ENCODE data around the gene C2orf81.
"Not testable (repeated sequence)": the region's sequence is repeated elsewhere in the genome, so short reads cannot be mapped to it uniquely, and the experiment has no call there.

The C2orf81 gene

DNA sequence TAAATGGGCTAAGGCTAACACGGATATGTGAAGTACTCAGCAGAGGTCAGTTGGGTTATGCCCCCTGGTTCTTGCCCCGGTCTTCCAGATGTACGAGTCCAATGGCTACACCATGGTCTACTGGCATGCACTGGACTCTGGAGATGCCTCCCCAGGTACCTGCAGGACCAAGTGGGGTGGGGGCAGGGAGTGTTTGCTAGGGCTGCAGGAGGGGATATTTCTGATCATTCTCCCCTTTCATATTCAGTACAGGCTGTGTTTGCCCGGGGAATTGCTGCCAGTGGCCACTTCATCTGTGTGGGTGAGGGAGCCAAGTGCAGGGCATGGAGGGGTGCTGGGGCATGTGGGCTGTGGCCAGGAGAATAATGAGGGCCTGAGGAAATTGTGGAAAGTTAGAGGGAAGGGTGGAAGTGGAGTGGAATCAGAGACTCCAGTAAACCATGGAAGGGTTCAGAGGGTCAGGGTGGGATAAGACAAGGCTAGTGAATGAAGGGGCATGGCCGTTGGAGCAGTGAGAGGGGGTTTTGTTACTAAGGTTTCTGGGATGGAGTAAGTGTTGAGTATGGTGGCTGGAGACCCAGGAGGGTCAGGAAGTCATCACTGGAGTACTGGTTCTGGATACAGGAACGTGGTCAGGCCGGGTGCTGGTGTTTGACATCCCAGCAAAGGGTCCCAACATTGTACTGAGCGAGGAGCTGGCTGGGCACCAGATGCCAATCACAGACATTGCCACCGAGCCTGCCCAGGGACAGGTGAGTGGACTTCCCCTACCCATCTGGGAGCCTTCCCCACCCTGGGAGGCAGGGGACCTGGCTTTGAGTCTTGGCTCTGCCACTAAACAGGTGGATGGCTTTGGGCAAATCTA is 2.0 kb upstream of the C2orf81 start:
- no peak for DNase-seq

DNA sequence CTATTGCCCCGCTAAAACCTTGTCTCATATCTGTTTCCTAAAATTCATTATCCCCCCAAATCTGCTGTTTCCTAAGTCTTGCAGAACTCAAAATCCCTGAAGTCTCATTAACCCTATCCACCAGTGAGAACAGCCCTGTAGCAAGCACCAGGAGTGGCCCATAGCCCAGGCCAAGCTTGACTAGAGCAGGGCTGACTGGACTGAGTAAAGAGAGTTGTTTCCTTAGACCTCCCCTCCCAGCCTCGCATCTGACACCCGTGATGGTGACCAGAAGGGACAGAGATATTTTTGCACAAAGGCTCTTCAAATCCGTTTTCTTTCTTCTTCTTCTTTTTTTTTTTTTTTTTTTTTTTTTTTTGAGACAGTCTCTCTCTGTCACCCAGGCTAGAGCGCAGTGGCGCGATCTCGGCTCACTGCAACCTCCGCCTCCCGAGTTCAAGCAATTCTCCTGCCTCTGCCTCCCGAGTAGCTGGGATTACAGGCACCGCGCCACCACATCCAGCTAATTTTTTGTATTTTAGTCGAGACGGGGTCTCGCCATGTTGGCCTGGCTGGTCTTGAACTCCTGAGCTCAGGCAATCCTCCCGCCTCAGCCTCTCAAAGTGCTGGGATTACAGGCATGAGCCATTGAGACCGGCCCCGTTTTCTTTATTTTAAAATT is 846 bp downstream of the C2orf81 start:
- not testable (repeated sequence) for DNase-seq

DNA sequence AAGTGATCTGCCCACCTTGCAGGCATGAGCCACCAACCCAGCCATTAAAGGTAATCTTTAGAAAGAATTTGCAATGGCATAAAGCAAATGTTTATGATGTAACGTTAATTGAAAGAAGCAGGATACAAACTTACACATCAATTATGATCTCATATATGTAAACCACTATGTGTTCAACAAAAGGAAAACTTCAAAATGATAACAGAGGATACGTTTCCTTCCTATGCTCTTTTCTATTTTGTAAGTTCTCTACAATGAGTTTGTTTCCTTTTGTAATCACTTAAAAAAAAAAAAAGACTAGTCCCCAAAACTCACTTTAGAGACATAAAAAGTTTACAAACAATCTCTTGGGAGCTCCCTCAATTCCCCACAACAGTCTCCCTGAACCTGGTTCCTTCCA is 1.4 kb downstream of the C2orf81 start:
- DNase-seq, result no peak

DNA sequence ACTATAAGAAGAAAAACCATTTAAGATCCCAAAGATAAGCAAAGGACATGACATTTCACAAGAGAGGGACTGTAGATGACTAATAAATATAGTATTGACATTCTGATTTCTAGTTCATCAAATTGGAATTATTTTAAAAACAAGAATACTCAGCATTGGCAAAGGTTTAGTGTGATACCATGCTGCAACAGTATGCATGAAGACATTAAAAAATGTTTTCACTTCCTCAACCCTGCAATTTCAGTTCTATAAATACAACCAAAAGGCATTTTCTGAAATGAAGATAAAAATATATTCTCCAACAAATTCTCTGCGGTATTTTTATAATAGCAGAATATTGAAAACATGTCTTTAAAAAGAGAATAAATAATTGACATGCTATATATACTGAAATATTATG is 2.1 kb downstream of the C2orf81 start:
- DNase-seq, result no peak

DNA sequence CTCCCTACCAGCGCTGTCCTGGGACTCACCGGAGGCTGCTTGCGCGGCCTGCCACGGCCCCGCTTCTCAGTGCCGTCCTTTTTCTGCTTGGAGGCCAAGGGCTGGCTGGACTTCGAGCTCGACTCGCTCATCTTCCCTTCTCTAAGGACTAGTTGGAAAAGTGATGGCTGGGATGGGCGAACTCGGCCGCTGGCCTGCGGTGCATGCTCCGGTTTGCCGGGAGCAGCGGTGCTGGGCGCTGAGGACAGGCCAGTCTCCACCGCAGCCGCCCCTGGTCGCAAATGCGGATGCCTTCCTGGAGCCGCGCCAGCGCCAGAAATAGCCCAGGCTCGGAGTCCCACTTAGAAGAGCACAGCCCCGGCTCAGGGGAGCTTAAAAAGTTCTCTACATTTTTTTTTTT is 3.1 kb downstream of the C2orf81 start:
- DNase-seq, result no peak

DNA sequence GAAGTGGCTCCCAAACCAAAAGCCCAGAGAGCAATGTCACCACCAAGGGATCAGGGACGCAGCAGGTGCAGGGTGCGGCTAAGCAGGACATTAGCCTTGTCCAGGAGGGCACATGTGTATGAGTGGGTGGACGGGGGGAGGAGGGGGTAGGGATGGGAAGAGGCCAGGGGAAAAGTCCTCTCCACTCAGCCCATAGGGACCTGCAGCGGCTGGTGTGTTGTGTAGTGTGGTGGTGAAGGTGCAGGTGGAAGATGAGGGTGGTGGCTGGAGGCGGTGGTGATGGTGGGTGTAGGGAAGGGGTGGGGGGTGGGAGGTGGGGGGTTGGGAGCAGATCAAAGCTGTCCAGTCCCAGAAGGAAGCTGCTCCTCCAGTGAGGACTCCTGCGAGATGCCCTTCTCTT is 3.7 kb downstream of the C2orf81 start:
- DNase-seq, result no peak

DNA sequence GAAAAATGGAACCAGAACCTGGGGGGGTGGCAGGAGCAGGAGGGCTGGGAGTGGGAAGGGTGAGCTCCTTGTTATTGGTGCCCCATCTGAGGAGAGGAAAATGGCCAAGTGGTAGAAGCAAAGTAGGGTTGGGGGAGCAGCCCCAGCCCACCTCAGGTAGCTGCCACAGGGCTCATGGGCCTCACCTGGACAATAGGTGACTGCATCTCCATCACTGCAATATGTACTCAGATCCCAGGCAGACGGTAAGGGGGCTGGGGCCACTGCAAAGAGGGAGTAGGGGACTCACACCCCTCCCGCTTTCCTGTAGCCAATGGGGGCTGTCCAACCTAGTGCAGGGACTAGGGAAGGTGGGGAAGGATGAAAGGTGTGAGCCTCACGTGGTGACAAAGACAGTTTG is 4.2 kb downstream of the C2orf81 start:
- DNase-seq, result no peak

DNA sequence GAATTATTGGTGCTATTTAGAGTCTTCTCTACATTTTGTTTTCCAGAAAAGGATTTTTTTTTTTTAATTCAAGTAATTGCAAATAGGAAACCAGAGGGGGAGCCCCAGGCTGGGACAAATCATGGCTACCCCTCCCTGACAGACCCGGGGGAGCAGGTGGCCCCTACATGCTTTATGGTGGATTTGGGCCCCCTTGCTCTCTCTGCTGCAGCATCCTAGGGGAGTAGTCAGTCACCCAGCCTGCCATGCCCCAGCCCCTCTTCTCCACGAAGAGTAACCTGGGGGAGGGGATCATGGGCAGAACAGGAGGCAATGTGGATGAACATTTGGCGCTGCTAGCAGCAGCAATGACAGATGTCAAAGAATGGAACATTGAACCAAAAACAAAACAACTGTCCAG is 4.6 kb downstream of the C2orf81 start:
- no peak for DNase-seq

DNA sequence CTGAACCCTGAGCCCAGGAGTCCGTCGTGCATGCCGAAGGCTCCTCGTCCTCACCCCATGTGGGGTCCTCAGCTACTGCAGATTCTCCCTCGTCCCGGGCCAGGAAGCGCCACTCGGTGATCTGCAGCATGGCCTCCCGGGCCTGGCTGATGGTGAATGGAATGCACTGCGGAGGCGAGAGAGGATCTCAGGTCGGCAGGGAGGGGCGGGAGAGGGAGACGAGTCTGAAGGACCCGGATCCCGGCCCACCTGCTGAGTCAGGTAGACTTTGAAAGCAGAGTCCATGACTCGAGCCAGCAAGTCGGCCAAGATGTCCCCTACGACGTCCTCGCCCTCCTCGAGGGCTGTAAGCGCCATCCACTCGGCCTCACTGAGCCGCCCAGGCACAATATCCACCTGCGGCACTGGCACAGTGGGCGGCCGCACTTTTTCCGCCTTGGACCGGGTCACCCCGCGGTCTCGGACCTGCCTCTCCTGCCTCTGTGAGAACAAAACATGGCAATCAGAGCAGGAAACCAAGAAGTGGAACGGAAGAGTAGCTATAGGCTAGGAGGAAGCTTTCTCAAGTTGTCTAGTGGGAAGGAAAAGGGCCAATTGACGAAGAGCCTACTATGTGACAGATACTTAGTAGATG is 5.5 kb downstream of the C2orf81 start:
- DNase-seq, result no peak

DNA sequence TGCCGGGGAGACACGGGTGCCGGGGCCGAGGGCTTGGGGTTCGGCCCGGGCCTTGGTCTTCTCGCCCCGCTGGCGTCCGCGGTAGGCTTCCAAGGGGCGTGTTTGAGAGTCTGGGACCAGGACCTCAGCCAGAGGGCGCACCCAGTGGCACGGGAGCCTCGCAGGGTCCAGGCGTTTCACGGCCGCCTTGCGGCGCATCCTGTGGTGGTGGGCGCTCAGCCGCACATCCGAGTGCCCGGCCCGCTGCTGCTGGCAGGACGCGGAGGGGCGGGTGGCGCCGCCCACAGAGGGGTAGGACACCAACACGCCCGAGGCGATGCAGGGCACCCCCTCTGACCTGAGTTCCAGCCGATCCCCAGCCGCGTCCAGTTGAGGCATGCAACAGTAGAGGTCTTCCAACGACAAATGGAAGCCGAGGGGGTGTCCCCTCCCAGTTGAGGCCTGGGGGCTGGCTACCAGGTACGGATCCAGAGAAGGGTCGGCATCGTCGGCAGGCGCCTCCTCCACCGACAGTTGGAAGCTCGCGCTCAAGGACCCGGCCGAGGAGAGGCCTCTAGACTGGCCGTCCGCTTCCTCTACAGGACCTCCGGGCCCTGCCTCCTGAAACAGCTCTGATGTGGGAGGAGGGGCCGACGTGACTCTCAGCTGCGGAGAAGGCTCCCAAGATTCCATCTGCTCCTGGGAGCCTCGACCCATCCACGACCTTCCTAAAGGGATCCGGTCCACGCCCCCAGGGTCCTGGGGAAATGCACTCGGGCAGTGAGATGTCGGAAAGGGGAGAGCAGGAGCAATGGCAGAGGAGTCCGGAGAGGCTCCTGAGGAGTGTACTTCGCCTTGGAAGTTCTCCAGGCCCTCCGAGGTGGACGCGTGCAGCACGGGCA is 6.3 kb downstream of the C2orf81 start:
- no peak for DNase-seq

DNA sequence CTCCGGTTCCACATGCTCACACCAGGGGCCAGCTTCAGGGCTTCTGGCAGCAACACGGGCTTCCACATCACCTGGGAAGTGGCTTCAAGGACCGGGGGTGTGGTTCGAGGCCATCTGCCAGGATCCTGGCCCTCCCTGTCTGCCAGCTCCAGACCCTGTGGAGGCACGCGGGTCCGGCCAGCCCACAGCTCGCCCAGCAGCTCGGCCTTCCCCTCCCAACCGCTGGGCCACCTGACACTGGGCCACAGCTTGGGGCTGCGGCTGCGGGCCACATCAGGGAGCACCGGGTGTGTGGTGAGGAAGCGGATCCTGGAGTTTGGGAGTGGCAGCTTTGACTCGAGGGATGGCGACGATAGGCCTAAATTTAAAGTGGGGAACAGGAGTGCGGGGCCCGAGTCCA is 7.0 kb downstream of the C2orf81 start:
- DNase-seq, result no peak

DNA sequence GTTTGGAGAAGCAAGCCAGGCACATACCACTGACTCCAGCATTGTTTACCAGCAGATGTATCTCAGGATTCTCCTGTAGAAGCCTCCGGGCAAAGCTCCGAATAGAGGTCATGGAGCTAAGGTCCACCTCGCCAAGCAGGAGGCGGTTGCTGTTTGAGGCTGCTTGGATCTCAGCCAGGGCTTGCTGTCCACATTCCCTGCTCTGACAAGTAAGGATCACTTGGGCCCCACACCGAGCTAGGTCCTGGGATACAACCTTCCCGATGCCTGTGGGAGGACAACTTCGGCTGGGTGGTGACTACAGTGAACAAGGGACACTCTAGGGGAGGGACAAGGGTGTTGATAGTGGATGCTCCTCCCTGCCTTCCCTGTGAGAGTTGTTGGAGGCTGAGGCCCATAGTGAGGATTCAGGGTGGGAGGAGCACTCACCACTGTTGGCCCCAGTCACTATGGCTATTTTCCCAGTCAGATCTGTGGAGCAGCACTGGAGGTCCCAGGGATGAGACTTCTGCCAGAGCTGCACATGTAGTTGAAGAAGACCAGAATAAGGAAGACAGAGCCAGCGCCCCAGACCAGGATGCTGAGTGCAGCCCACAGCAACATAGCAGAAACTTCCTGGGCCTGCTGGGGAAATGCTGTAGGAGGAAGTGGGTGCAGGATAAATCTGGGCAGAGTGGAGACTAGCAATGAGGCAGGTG is 8.3 kb downstream of the C2orf81 start:
- DNase-seq, result no peak

DNA sequence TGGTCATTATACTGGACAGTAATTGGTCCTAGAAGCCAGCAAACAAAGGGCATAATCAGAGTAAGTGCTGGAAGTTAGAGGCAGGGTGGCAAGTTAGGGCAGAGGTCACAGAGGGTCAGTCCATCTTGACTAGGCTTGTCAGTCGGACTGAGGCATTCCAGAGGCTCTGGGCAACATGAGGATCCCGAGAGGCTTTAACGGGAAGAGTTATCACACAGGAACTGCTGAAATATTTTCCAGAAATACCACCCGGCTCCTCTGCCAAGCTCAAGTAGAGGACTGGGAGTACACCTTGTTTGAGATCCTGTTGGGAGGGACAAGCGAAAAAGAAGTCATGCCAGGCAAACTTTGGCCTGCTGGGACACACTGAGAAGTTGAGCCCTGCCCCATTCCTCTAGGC is 13.7 kb downstream of the C2orf81 start:
- DNase-seq, result no peak

DNA sequence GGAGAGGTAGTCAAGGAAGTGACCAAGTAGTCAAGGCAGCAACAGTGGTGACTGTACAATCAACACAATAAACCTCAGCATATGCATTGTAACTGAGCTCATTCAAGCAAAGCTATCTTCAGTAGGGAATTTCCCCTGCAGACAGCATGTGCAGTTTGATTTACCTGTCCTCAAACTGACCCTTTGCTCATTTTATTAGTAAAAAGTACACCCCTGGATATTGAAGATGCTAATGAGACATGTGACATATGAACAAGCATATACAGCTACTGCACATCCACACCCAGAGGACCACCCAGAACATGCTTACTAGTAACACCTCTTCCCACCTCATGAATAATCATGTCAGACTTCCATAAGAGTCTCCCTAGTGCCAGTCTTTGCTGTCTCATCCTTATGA is 15.4 kb downstream of the C2orf81 start:
- no peak for DNase-seq

DNA sequence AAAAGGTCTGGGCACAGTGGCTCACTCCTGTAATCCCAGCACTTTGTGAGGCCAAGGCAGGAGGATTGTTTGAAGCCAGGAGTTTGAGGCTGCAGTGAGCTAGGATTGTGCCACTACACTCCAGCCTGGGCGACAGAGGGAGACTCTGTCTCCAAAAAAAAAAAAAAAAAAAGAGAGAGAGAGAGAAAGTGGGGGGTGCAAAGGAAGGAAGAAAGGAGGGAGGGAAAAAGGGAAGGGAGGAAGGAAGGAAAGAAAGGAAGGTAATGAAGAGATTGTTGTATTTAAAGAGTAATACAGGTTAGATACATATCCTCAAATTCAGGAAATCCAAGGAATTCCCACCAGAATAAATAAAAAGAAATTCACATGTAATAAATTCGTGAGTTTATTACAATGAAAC is 19.5 kb downstream of the C2orf81 start:
- no peak for DNase-seq

DNA sequence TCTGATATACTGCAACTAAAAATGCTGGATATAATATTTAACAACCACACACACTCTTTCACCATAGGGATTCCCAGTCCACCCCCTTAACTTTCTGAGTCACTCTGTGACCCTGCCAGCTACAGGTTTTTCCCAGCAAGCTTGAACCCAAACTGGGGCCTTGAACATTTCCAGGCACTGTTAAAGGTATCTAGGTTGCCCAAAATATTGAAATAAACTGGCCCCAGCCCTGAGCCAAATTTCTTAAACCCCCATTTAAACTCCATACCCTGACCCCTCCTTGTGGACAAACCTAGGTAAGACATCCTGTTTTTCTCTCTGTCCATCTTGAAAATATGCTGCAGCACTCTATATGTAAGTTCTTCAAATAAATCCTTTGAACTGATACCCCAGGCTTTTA is 21.6 kb downstream of the C2orf81 start:
- DNase-seq, result no peak

DNA sequence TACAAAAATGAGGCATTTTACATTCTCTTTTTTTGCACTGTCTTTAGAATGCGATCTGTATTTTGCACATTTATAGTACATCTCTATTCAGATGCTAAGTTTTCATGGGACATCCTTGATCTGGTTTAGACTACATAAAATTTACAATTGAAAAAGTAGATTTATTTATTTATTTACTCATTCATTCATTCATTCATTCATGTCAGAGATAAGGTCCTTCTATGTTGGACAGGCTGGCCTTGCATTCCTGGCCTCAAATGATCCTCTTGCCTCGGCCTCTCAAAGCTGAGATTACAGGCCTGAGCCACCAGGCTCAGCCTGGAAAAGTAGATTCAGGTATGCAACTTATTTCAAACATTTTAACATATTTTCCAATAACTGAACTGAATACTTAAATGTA is 25.3 kb downstream of the C2orf81 start:
- DNase-seq, result no peak

DNA sequence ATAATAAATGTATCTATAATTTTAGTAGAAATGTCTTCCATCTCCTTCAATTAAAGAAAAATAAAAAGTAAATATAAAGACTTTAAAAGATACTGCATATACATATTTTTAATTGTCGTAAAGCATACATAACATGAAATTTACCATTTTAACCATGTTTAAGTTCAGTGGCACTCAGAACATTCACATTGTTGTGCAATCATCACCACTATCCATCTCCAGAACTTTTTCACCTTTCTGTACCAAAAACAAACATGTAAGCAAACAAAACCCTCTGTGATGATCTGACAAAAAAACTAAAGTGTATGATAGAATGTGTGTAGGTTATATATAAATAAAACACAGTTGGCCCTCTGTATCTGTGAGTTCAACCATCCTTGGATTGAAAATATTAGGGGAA is 27.9 kb downstream of the C2orf81 start:
- no peak for DNase-seq

DNA sequence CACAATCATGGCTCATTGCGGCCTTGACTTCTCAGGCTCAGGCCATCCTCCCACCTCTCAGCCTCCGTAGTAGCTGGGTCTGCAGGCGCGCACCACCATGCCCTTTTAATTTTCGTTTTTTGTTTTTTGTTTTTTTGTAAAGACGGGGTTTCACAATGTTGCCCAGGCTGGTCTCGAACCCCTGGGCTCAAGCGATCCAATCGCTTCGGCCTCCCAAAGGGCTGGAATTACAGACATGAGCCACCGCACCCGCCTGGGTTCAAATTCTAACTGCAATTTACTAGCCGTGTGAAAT is 29.0 kb downstream of the C2orf81 start:
- DNase-seq, result no peak

DNA sequence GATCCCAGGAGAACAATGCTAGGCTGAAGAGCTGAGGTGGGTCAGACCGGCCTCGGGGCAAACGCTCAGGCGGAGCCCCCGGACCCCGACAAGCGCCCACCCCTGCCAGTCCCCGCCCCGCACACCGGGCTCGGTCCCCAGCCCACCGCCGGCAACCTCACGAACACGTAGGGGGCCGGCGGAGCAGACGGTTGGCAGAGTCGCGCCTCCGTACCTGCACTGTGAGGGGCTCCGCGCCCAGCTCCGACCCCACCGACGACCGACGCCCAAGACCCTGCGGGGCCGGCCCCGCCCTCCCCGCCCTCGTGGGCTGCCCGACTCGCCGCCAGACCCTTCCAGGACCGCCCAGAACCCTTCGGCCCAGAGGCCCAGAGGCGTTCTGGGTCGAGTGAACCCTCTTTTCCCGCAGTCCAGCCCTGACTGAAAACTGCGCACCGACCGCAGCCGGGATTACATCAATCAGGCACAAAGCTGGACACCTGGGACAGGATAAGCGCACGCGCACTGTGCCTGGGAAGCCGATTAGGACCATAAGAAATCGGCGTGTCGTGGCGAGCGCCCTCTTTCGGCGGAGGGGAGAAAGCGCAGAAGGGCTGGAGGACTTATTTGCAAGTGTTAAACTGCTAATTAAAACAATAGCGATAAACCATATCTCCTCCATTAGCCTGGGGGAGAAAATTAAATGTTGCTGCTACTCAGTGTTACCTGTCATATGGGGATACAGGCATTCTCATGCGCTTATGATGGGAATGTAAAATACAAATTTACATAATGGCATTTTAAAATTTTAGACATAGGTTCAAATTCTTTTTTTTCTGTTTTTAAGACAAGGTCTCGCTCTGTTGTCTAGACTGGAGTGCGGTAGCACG is 29.6 kb downstream of the C2orf81 start:
- no peak for DNase-seq

DNA sequence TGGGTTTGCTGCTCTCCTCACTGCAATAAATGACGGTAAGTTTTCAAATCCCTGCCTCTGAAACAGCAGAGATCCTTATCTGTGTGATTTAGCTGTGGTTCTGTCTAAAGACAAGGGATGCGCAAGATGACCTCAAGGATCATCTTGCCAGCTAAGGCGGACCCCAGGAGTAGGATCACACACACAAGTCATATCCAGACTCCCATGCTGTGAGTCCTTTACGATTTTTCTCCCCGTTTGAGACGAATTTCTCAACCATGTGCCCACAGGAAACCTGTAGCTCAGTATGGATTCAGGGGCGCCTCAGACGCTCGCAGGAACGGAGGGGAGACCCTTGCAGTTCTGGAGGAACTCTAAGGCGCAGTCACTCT is 30.2 kb downstream of the C2orf81 start:
- no peak for DNase-seq

DNA sequence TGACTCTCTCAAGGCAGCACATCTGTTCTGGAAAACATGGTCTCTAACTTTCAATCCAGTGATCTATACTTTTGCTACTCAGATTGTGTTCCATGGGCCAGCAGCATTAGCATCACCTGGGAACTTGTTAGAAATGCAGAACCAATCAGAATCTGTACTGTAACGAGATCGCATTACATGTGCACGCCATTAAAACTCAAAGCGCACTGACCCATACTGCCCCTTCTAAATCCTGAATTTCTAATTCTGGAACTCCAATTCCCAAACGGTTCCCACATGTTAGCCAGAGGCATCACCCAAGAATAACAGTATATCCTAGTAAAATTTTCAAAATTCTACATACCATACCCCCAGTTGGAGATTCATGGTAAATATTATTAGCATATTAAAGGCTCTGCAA is 30.8 kb downstream of the C2orf81 start:
- DNase-seq, result no peak
